Loucy (cell line): ENCODE results near the gene STPG1.

Experiments
- H2AFZ ChIP-seq: fragments of 200-600 bp; sonication (generic); 2 replicates; pipeline ENCODE4 v1.6.0; 2016; ENCODE audit warnings: antibody characterized with exemption, mild to moderate bottlenecking, low read length, moderate library complexity
- H3F3A ChIP-seq: fragments of 200-600 bp; 2 replicates; pipeline ENCODE4 v1.6.0; 2016; ENCODE audit warnings: antibody characterized with exemption, low read depth, mild to moderate bottlenecking
- H3K27me3 ChIP-seq: fragments of 200-600 bp; sonication (generic); 2 replicates; pipeline ENCODE4 v1.6.1; 2014; ENCODE audit warnings: low read length, mild to moderate bottlenecking; ENCODE audit not compliant: insufficient read depth, poor library complexity, severe bottlenecking
- H3K36me3 ChIP-seq: fragments of 200-600 bp; sonication (generic); 2 replicates; pipeline ENCODE4 v1.6.1; 2016; ENCODE audit warnings: low read length; ENCODE audit not compliant: insufficient read depth
- H3K4me1 ChIP-seq: fragments of 200-600 bp; sonication (generic); 2 replicates; pipeline ENCODE4 v1.5.1; 2014; ENCODE audit warnings: low read length, mild to moderate bottlenecking; ENCODE audit not compliant: insufficient read depth, poor library complexity, severe bottlenecking
- H3K4me2 ChIP-seq: fragments of 200-600 bp; sonication (generic); 2 replicates; pipeline ENCODE4 v1.6.0; 2014; ENCODE audit warnings: antibody characterized with exemption, low read length, low read depth, mild to moderate bottlenecking; ENCODE audit not compliant: poor library complexity, severe bottlenecking
- H3K4me3 ChIP-seq: fragments of 200-600 bp; sonication (generic); 2 replicates; pipeline ENCODE4 v1.5.1; 2014; ENCODE audit warnings: low read length, mild to moderate bottlenecking, mixed read lengths; ENCODE audit not compliant: poor library complexity, severe bottlenecking
- H3K79me2 ChIP-seq: fragments of 200-600 bp; sonication (generic); 2 replicates; pipeline ENCODE4 v1.6.1; 2014; ENCODE audit warnings: low read length; ENCODE audit not compliant: insufficient read depth
- H3K9ac ChIP-seq: fragments of 200-600 bp; sonication (generic); 2 replicates; pipeline ENCODE4 v1.6.0; 2014; ENCODE audit warnings: mild to moderate bottlenecking, low read depth, low read length, moderate library complexity; ENCODE audit not compliant: poor library complexity, severe bottlenecking
- H3K9me2 ChIP-seq: fragments of 200-600 bp; sonication (generic); replicated peaks from 2 replicates; pipeline ENCODE4 v1.6.1; 2016; ENCODE audit warnings: low read depth, low read length, mixed read lengths
- H3K9me3 ChIP-seq: fragments of 200-600 bp; sonication (generic); 2 replicates; pipeline ENCODE4 v1.6.1; 2014; ENCODE audit warnings: mild to moderate bottlenecking, antibody characterized with exemption, low read length, low read depth; ENCODE audit not compliant: insufficient read depth
- H4K20me1 ChIP-seq: fragments of 200-600 bp; sonication (generic); 2 replicates; pipeline ENCODE4 v1.6.0; 2014; ENCODE audit warnings: antibody characterized with exemption, low read length, mild to moderate bottlenecking; ENCODE audit not compliant: insufficient read depth, poor library complexity, severe bottlenecking
- CTCF ChIP-seq: fragments of 200-600 bp; sonication (generic); conservative IDR thresholded peaks from 2 replicates; pipeline ENCODE4 v1.5.1; 2014; ENCODE audit warnings: mild to moderate bottlenecking, antibody characterized with exemption, low read length
- EZH2phosphoT487 ChIP-seq: fragments of 200-600 bp; IDR thresholded peaks from 2 replicates; pipeline ENCODE4 v1.6.1; 2018; ENCODE audit warnings: antibody characterized with exemption, mild to moderate bottlenecking, moderate library complexity, borderline replicate concordance

The STPG1 gene

GRCh38 chr1:24406788-24407187 lies 6.8 kb downstream of the STPG1 start:
- no peaks in the 10 kb centered on the region for H3K9me2 ChIP-seq
- peaks cover 8% of the 10 kb centered on the region; the same call in 1 of the 2 replicates for H3K9me3 ChIP-seq
- no peak overlapping the region for H3K9ac ChIP-seq
- no peak overlapping the region for H3K4me3 ChIP-seq
- no peak overlapping the region for H2AFZ ChIP-seq
- no peaks in the 10 kb centered on the region for H3K79me2 ChIP-seq
- H3K4me2 ChIP-seq = no peak overlapping the region
- no peaks in the 10 kb centered on the region for H3K27me3 ChIP-seq
- H4K20me1 ChIP-seq = no peaks in the 10 kb centered on the region
- H3K36me3 ChIP-seq = no peaks in the 10 kb centered on the region
- peaks cover 4% of the 10 kb centered on the region for H3K4me1 ChIP-seq
- TF ChIP-seq EZH2phosphoT487 (no peak), CTCF (no peak)
- no peaks in the 10 kb centered on the region for H3F3A ChIP-seq

GRCh38 chr1:24403806-24404205 lies 9.8 kb downstream of the STPG1 start:
- no peaks in the 10 kb centered on the region for H3K4me1 ChIP-seq

GRCh38 chr1:24400065-24400464 lies 13.5 kb downstream of the STPG1 start:
- Histone ChIP-seq H3K9ac (no peak overlapping the region), H3F3A (no peaks in the 10 kb centered on the region), H3K27me3 (no peaks in the 10 kb centered on the region), H3K4me3 (no peak overlapping the region), H3K9me3 (no peaks in the 10 kb centered on the region), H3K79me2 (no peaks in the 10 kb centered on the region), H3K36me3 (no peaks in the 10 kb centered on the region), H2AFZ (no peak overlapping the region), H4K20me1 (no peaks in the 10 kb centered on the region), H3K9me2 (no peaks in the 10 kb centered on the region), H3K4me1 (no peaks in the 10 kb centered on the region), H3K4me2 (no peak overlapping the region)
- no peak for TF ChIP-seq EZH2phosphoT487
- TF ChIP-seq CTCF = no peak

More at GRCh38 chr1:24403806-24404205, 9.8 kb downstream of the STPG1 start:
- Histone ChIP-seq H3F3A (no peaks in the 10 kb centered on the region), H3K9me3 (peaks cover 8% of the 10 kb centered on the region; the same call in 1 of the 2 replicates), H3K27me3 (no peaks in the 10 kb centered on the region), H3K4me3 (no peak overlapping the region), H3K9ac (no peak overlapping the region), H3K36me3 (no peaks in the 10 kb centered on the region), H3K4me2 (no peak overlapping the region), H3K9me2 (no peaks in the 10 kb centered on the region), H3K79me2 (no peaks in the 10 kb centered on the region), H4K20me1 (no peaks in the 10 kb centered on the region), H2AFZ (no peak overlapping the region)
- TF ChIP-seq CTCF (no peak), EZH2phosphoT487 (no peak)
